Measurements from ENCODE around the gene SAP30BP. TPM values are rescaled to one million over a fixed set of nuclear protein-coding genes. Genes with fewer than 3 reads are reported as not detected.

Gene SAP30BP
- total and polyA plus RNA-seq, 2 of the 13 experiments (the other 11 are each of a cell fraction or from before 2014, with no cell fraction given): 67.7 to 99.4 TPM

DNA sequence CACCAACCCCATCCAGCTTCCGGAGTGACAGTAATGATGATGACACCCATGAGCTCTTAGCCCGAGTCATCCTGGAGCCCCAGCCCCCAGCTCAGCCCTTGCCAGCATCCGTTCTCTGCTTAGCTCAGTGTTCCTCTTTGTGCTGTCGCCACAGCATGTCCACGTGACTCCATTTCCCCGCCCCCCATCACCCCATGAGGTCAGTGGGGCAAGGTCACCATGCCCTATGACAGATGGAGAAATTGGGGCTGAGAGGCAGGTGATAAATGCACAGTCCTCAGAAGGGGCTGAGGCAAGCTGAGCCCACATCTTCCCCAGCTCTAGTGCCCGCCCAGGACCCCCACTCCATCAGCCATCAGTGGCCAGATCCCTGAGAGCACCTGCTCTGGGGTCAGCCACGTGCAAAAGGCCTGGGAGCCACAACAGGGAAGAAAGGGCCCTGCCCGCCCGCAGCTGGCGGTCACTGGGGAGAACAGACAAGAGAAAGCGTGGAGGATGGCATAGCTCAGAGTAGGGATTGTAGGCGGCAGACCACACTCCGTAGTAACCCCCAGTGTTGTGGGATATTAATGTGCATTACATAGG, 71.2 kb downstream of the SAP30BP start (continued):
- TF ChIP-seq JUNB (CRISPR knock-in tag; IDR thresholded peaks at IDR 0.05; ENCODE audit: borderline replicate concordance) (no peak), FOSL2 (CRISPR knock-in tag; IDR thresholded peaks at IDR 0.05) (peak; percentile 58), ZNF501 (CRISPR knock-in tag; IDR thresholded peaks at IDR 0.05) (peak; percentile 78), ZNF18 (CRISPR knock-in tag; IDR thresholded peaks at IDR 0.05; ENCODE audit: insufficient replicate concordance) (no peak), ZNF747 (CRISPR knock-in tag; IDR thresholded peaks at IDR 0.05; ENCODE audit: borderline replicate concordance) (no peak), MBD4 (IDR thresholded peaks at IDR 0.05; ENCODE audit: borderline replicate concordance, low read length) (no peak), ZNF337 (CRISPR knock-in tag; IDR thresholded peaks at IDR 0.05; ENCODE audit: borderline replicate concordance, low read depth) (no peak), NCOA2 (CRISPR knock-in tag; IDR thresholded peaks at IDR 0.05) (peak; percentile 61), ZNF10 (CRISPR knock-in tag; IDR thresholded peaks at IDR 0.05; ENCODE audit: borderline replicate concordance, low read depth) (no peak), SMAD1 (CRISPR knock-in tag; IDR thresholded peaks at IDR 0.05; ENCODE audit: borderline replicate concordance, low read depth) (no peak), PBX3 (CRISPR knock-in tag; IDR thresholded peaks at IDR 0.05; ENCODE audit: borderline replicate concordance) (no peak), TOE1 (CRISPR knock-in tag; IDR thresholded peaks at IDR 0.05) (no peak), SIX4 (CRISPR knock-in tag; IDR thresholded peaks at IDR 0.05) (no peak), ZNF644 (CRISPR knock-in tag; IDR thresholded peaks at IDR 0.05; ENCODE audit: low read depth) (no peak), U2AF1 (optimal IDR thresholded peaks at IDR 0.05; ENCODE audit: low read depth, low read length) (no peak), ZNF180 (CRISPR knock-in tag; IDR thresholded peaks at IDR 0.05; ENCODE audit: borderline replicate concordance, low read depth) (no peak), BORCS8-MEF2B (CRISPR knock-in tag; IDR thresholded peaks at IDR 0.05) (peak; percentile 61; the same call in 1 of the 2 replicates), ZNF432 (CRISPR knock-in tag; IDR thresholded peaks at IDR 0.05; ENCODE audit: borderline replicate concordance) (no peak), NFATC3 (CRISPR knock-in tag; IDR thresholded peaks at IDR 0.05) (no peak), NFIC (IDR thresholded peaks at IDR 0.05; ENCODE audit: low read length) (no peak), ZNF343 (CRISPR knock-in tag; IDR thresholded peaks at IDR 0.05) (no peak), CREB1 (IDR thresholded peaks at IDR 0.05) (peak; percentile 72), CREB1 (CRISPR knock-in tag; IDR thresholded peaks at IDR 0.05) (no peak), PAX8 (CRISPR knock-in tag; IDR thresholded peaks at IDR 0.05; ENCODE audit: borderline replicate concordance) (no peak), SUZ12 (IDR thresholded peaks at IDR 0.05; ENCODE audit: low read depth, low read length) (no peak)
- TF ChIP-seq, protein P1, sequence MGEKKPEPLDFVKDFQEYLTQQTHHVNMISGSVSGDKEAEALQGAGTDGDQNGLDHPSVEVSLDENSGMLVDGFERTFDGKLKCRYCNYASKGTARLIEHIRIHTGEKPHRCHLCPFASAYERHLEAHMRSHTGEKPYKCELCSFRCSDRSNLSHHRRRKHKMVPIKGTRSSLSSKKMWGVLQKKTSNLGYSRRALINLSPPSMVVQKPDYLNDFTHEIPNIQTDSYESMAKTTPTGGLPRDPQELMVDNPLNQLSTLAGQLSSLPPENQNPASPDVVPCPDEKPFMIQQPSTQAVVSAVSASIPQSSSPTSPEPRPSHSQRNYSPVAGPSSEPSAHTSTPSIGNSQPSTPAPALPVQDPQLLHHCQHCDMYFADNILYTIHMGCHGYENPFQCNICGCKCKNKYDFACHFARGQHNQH (CRISPR knock-in tag; IDR thresholded peaks at IDR 0.05): peak; percentile 40; the same call in 1 of the 2 replicates
- TF ChIP-seq, protein P2, sequence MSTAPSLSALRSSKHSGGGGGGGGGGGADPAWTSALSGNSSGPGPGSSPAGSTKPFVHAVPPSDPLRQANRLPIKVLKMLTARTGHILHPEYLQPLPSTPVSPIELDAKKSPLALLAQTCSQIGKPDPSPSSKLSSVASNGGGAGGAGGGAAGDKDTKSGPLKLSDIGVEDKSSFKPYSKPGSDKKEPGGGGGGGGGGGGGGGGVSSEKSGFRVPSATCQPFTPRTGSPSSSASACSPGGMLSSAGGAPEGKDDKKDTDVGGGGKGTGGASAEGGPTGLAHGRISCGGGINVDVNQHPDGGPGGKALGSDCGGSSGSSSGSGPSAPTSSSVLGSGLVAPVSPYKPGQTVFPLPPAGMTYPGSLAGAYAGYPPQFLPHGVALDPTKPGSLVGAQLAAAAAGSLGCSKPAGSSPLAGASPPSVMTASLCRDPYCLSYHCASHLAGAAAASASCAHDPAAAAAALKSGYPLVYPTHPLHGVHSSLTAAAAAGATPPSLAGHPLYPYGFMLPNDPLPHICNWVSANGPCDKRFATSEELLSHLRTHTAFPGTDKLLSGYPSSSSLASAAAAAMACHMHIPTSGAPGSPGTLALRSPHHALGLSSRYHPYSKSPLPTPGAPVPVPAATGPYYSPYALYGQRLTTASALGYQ (CRISPR knock-in tag; IDR thresholded peaks at IDR 0.05): no peak
